Chondrocyte (in vitro differentiated cells): Measurements from ENCODE around the gene ALDH1L1. TPM values are rescaled to one million over a fixed set of nuclear protein-coding genes. Genes with fewer than 3 reads are reported as not detected.

ENCODE experiments used
- DNase-seq: peaks from one replicate; pipeline ENCODE4 v3.0.0; 2021; ENCODE audit warnings: mixed read lengths, low spot score
- H3K27ac Mint-ChIP-seq: one replicate; pipeline ENCODE4 v1.8.0; 2021; ENCODE audit warnings: mild to moderate bottlenecking, moderate library complexity, mixed read lengths; ENCODE audit not compliant: unreplicated experiment
- H3K27me3 Mint-ChIP-seq: 2 replicates; pipeline ENCODE4 v1.8.0; 2021; ENCODE audit warnings: low read depth, mixed read lengths
- H3K36me3 Mint-ChIP-seq: 2 replicates; pipeline ENCODE4 v1.8.0; 2021; ENCODE audit warnings: low read depth, mixed read lengths
- H3K4me1 Mint-ChIP-seq: 2 replicates; pipeline ENCODE4 v1.8.0; 2021; ENCODE audit warnings: low read depth, mild to moderate bottlenecking, mixed read lengths
- H3K4me3 Mint-ChIP-seq: one replicate; pipeline ENCODE4 v1.8.0; 2021; ENCODE audit warnings: mild to moderate bottlenecking, moderate library complexity, mixed read lengths; ENCODE audit not compliant: unreplicated experiment
- H3K9me3 Mint-ChIP-seq: 2 replicates; pipeline ENCODE4 v1.8.0; 2021; ENCODE audit warnings: low read depth, mixed read lengths
- total RNA-seq: library from RNA; stranded (reverse); gene quantifications from 3 replicates; pipeline ENCODE4 v1.2.1, GENCODE V29; 2021
- TF ChIP-seq, protein P1 (sequence below): fragments of 200-600 bp; sonication (generic); IDR thresholded peaks from 2 replicates; pipeline ENCODE4 v1.5.0; 2021; ENCODE audit warnings: antibody characterized with exemption, mild to moderate bottlenecking, moderate library complexity

The ALDH1L1 gene
- total RNA-seq, 1 donor from 2014 or later: 0.60 TPM

DNA sequence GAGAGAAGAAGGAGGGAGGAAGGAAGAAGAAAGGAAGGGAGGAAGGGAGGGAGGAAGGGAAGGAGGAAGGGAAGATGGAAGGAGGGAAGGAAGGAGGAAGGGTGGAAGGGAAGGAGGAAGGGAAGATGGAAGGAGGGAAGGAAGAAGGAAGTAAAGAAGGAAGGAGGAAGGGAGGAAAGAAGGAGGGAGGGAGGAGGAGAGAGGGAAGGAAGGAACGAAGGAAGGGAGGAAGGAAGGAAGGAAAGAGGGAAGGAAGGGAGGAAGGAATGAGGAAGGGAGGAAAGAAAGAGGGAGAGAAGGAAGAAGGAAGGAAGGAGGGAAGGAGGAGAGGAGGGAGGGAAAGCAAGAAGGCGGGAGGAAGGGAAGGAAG lies 31.8 kb upstream of the ALDH1L1 start:
- Mint-ChIP-seq H3K27me3 (no peaks in the 10 kb centered on the region), H3K4me1 (peaks cover 46% of the 10 kb centered on the region), H3K27ac (no peak overlapping the region), H3K9me3 (peaks cover 6% of the 10 kb centered on the region), H3K4me3 (no peak overlapping the region), H3K36me3 (no peaks in the 10 kb centered on the region)
- DNase-seq: no peak
- TF ChIP-seq, protein P1, sequence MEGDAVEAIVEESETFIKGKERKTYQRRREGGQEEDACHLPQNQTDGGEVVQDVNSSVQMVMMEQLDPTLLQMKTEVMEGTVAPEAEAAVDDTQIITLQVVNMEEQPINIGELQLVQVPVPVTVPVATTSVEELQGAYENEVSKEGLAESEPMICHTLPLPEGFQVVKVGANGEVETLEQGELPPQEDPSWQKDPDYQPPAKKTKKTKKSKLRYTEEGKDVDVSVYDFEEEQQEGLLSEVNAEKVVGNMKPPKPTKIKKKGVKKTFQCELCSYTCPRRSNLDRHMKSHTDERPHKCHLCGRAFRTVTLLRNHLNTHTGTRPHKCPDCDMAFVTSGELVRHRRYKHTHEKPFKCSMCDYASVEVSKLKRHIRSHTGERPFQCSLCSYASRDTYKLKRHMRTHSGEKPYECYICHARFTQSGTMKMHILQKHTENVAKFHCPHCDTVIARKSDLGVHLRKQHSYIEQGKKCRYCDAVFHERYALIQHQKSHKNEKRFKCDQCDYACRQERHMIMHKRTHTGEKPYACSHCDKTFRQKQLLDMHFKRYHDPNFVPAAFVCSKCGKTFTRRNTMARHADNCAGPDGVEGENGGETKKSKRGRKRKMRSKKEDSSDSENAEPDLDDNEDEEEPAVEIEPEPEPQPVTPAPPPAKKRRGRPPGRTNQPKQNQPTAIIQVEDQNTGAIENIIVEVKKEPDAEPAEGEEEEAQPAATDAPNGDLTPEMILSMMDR: no peak

DNA sequence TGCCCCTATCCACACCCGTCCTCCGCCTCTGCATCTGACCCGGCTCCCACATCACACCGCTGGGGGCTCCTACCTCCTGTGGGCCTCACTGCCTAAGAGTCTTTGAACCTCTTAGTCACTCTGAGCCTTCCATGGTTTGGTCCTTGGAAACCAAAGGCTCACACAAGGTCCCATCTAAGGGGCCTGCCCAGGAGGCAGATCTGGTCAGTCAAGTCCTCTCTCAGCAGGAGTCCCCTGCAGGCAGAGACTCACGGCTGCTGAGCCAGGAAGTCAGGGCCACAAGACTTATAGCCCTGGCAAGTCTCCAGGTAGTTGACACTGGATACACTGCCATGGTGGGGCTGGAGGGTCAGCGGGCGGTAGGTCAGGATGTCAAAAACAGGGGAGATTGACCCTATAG lies 31.2 kb upstream of the ALDH1L1 start:
- Mint-ChIP-seq H3K36me3 (no peaks in the 10 kb centered on the region), H3K4me3 (no peak overlapping the region), H3K4me1 (peaks cover 43% of the 10 kb centered on the region), H3K27me3 (no peaks in the 10 kb centered on the region), H3K27ac (no peak overlapping the region), H3K9me3 (peaks cover 6% of the 10 kb centered on the region)
- no peak for DNase-seq
- TF ChIP-seq, protein P1: no peak

DNA sequence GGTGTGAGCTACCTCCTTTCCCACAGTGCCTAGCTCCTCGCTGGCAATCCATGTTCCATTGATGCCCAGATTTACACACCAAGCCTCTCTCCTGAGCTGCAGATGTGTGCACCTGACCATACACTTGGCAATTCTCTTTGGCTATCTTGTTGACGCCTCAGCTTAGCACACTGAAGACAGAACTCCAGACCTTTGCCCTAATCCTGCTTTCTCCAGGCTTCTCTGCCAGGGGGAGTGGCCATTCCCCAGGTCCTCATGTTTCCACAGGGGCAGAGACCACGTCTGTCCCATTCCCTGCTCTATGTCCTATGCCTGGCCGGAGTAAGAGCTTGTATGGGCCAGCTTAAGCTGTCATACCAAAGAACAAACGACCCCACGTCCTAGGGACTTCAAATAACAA lies 30.2 kb upstream of the ALDH1L1 start:
- TF ChIP-seq, protein P1: no peak
- no peak overlapping the region for H3K4me3 Mint-ChIP-seq
- peaks cover 6% of the 10 kb centered on the region for H3K9me3 Mint-ChIP-seq
- no peak for DNase-seq
- H3K27ac Mint-ChIP-seq: no peak overlapping the region
- no peaks in the 10 kb centered on the region for H3K36me3 Mint-ChIP-seq
- H3K4me1 Mint-ChIP-seq: peaks cover 44% of the 10 kb centered on the region
- H3K27me3 Mint-ChIP-seq: no peaks in the 10 kb centered on the region

DNA sequence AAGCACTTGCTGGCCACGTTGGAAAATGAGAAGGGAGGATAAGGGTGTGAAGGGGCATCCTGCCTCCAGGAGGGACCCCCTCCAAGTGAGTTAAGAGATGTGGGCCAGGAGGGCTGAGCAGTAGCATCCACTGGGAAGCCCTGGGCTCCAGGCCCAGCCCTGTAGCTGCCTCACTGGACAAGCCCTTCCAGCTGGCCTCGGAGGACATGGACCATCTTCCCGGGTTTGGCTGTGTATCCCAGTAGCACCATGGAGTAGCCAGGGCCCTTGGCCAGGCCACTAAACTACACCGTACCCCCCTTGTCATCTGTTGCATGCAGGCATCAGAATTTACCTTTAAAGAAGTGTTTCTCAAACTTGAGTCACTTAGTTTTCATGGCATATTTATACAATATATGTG lies 29.4 kb upstream of the ALDH1L1 start:
- DNase-seq: no peak
- Mint-ChIP-seq H3K4me3 (no peak overlapping the region), H3K9me3 (peaks cover 6% of the 10 kb centered on the region), H3K4me1 (peaks cover 44% of the 10 kb centered on the region), H3K36me3 (no peaks in the 10 kb centered on the region), H3K27ac (no peak overlapping the region), H3K27me3 (no peaks in the 10 kb centered on the region)
- TF ChIP-seq, protein P1: no peak

DNA sequence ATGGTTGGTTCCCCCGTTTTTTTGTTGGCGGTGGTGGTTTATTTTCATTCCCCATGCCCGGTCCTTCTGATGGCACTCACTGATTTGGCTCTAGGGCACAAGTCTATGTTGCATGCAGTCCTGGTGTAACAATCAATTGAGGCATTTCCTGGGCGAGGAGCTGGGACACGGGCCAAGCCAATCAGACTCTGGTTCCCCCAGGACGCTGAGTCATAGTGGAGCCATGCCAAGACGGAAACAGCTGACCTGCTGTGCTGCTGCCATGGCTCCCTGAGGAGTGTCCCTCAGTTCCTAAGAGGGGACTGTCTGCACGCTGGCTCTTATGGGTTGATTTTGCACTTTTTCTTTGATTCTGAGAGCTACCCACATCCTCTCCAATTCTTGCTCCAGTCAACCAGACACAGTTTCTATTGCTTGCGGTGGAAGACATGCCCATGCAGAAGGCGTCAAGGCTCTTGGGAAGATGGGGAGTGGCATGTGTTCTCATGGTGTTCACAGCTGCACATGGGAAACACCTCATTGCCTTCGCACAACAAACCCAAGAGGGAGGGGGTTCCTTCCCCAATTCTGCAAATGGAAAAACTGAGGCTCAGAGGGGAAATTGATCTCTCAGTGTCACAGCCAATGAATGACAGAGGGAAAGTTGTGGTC lies 28.3 kb upstream of the ALDH1L1 start:
- peaks cover 43% of the 10 kb centered on the region for H3K4me1 Mint-ChIP-seq
- no peak for DNase-seq
- H3K9me3 Mint-ChIP-seq: peaks cover 6% of the 10 kb centered on the region
- TF ChIP-seq, protein P1: no peak
- H3K36me3 Mint-ChIP-seq: no peaks in the 10 kb centered on the region
- no peaks in the 10 kb centered on the region for H3K27me3 Mint-ChIP-seq
- peak overlapping the region; percentile 92 for H3K27ac Mint-ChIP-seq
- H3K4me3 Mint-ChIP-seq: peak overlapping the region; percentile 3
